NCI-H524 (cell line): ENCODE data around the gene TMEM175.

Experiments
- DNase-seq, 2 experiments: peaks; one replicate each; lab custom pipeline; 2025; lab: John Stamatoyannopoulos, UW

The TMEM175 gene

GRCh38 chr4:931960-932712, at the start of gene TMEM175, which contains the start of gene GAK:
Gene TMEM175 (plus strand): TSS chr4:932460. CDS start chr4:947740, 15,280 bp downstream.
Gene GAK (minus strand): TSS chr4:932316. CDS start chr4:932187, 129 bp downstream.
- peak; percentile 80 to 92 for DNase-seq

GRCh38 chr4:882646-883045, 49.6 kb upstream of the TMEM175 start:
- DNase-seq: no peak

GRCh38 chr4:883377-884095, 48.7 kb upstream of the TMEM175 start:
- DNase-seq: no peak

GRCh38 chr4:884259-884658, 48.0 kb upstream of the TMEM175 start:
- no peak for DNase-seq

GRCh38 chr4:884896-885295, 47.4 kb upstream of the TMEM175 start:
- no peak for DNase-seq

- DNase-seq: no peak
Measured at GRCh38 chr4:885353-885752, 46.9 kb upstream of the TMEM175 start.

- no peak for DNase-seq
Measured at GRCh38 chr4:886244-886643, 46.0 kb upstream of the TMEM175 start.

GRCh38 chr4:887034-887763, 45.1 kb upstream of the TMEM175 start:
- DNase-seq: no peak

GRCh38 chr4:888029-888428, 44.2 kb upstream of the TMEM175 start:
- no peak for DNase-seq

- no peak for DNase-seq
Measured at GRCh38 chr4:889516-889915, 42.7 kb upstream of the TMEM175 start.

GRCh38 chr4:890036-890695, 42.1 kb upstream of the TMEM175 start:
- no peak for DNase-seq

GRCh38 chr4:891747-892146, 40.5 kb upstream of the TMEM175 start:
- DNase-seq: no peak

- DNase-seq: no peak
Measured at GRCh38 chr4:892780-893179, 39.5 kb upstream of the TMEM175 start.

GRCh38 chr4:893276-893994, 38.8 kb upstream of the TMEM175 start:
- no peak for DNase-seq

- DNase-seq: no peak
Measured at GRCh38 chr4:893995-894705, 38.1 kb upstream of the TMEM175 start.

GRCh38 chr4:895596-895995, 36.7 kb upstream of the TMEM175 start:
- DNase-seq: no peak

GRCh38 chr4:896216-896615, 36.0 kb upstream of the TMEM175 start:
- no peak for DNase-seq

- DNase-seq: no peak
Measured at GRCh38 chr4:896630-897029, 35.6 kb upstream of the TMEM175 start.

- no peak for DNase-seq
Measured at GRCh38 chr4:898123-898522, 34.1 kb upstream of the TMEM175 start.

- no peak for DNase-seq
Measured at GRCh38 chr4:898869-899555, 33.2 kb upstream of the TMEM175 start.
